ENCODE measurements around the gene MAP1LC3B.
"Not testable (repeated sequence)": the region's sequence is repeated elsewhere in the genome, so short reads cannot be mapped to it uniquely, and the experiment has no call there.

The MAP1LC3B gene

GRCh38 chr16:87367529-87367928 lies 24.6 kb upstream of the MAP1LC3B start:
- CTCF ChIA-PET = no interaction called here

GRCh38 chr16:87368029-87368770 lies 23.9 kb upstream of the MAP1LC3B start:
- H3K9me3 Mint-ChIP-seq = no peaks in the 10 kb centered on the region
- CTCF ChIA-PET = interaction anchor here (0.7 kb wide), 1 partner anchor 52 kb away, joined by 3 read pairs; no protein-coding TSS in a partner anchor
- DNase-seq = no peak
- H3K36me3 Mint-ChIP-seq = peaks cover 3% of the 10 kb centered on the region
- peaks cover 32% of the 10 kb centered on the region for H3K4me1 Mint-ChIP-seq
- H3K4me3 Mint-ChIP-seq = no peak overlapping the region
- no peak overlapping the region for H3K27ac Mint-ChIP-seq
- H3K27me3 Mint-ChIP-seq = no peaks in the 10 kb centered on the region

More at GRCh38 chr16:87367529-87367928, 24.6 kb upstream of the MAP1LC3B start:
- peaks cover 3% of the 10 kb centered on the region for H3K36me3 Mint-ChIP-seq
- no peak overlapping the region for H3K4me3 Mint-ChIP-seq
- no peak overlapping the region for H3K27ac Mint-ChIP-seq
- H3K4me1 Mint-ChIP-seq = peaks cover 32% of the 10 kb centered on the region
- no peaks in the 10 kb centered on the region for H3K9me3 Mint-ChIP-seq
- no peaks in the 10 kb centered on the region for H3K27me3 Mint-ChIP-seq
- no peak for DNase-seq

- no peak for DNase-seq
- H3K27me3 Mint-ChIP-seq = no peaks in the 10 kb centered on the region
- H3K4me3 Mint-ChIP-seq = no peak overlapping the region
- peaks cover 1% of the 10 kb centered on the region for H3K36me3 Mint-ChIP-seq
- CTCF ChIA-PET = interaction anchor here (0.7 kb wide), 1 partner anchor 53 kb away, joined by 3 read pairs; no protein-coding TSS in a partner anchor
- H3K4me1 Mint-ChIP-seq = peaks cover 29% of the 10 kb centered on the region
- H3K27ac Mint-ChIP-seq = no peak overlapping the region
- H3K9me3 Mint-ChIP-seq = no peaks in the 10 kb centered on the region
These were observed 22.9 kb upstream of the MAP1LC3B start for GRCh38 chr16:87369117-87369765.

GRCh38 chr16:87369796-87370719 lies 22.1 kb upstream of the MAP1LC3B start:
- H3K27ac Mint-ChIP-seq = no peak overlapping the region

GRCh38 chr16:87371261-87371866 lies 20.8 kb upstream of the MAP1LC3B start:
- Mint-ChIP-seq H3K4me3 (no peak overlapping the region), H3K9me3 (no peaks in the 10 kb centered on the region), H3K27ac (no peak overlapping the region), H3K36me3 (peaks cover 4% of the 10 kb centered on the region), H3K27me3 (no peaks in the 10 kb centered on the region), H3K4me1 (peaks cover 20% of the 10 kb centered on the region)
- CTCF ChIA-PET = no interaction called here
- DNase-seq = no peak

More at GRCh38 chr16:87369796-87370719, 22.1 kb upstream of the MAP1LC3B start:
- no peak overlapping the region for H3K4me3 Mint-ChIP-seq
- no peaks in the 10 kb centered on the region for H3K27me3 Mint-ChIP-seq
- DNase-seq = no peak
- no peaks in the 10 kb centered on the region for H3K9me3 Mint-ChIP-seq
- CTCF ChIA-PET = interaction anchor here (0.7 kb wide), 1 partner anchor 266 kb away, joined by 4 read pairs; no protein-coding TSS in a partner anchor
- H3K36me3 Mint-ChIP-seq = no peaks in the 10 kb centered on the region
- peaks cover 21% of the 10 kb centered on the region for H3K4me1 Mint-ChIP-seq

GRCh38 chr16:87372305-87372704 lies 19.8 kb upstream of the MAP1LC3B start:
- Mint-ChIP-seq H3K27ac (no peak overlapping the region), H3K27me3 (no peaks in the 10 kb centered on the region), H3K36me3 (peaks cover 10% of the 10 kb centered on the region), H3K9me3 (no peaks in the 10 kb centered on the region), H3K4me1 (peaks cover 17% of the 10 kb centered on the region), H3K4me3 (no peak overlapping the region)
- CTCF ChIA-PET = no interaction called here
- no peak for DNase-seq

- no peak overlapping the region for H3K4me3 Mint-ChIP-seq
- no peak overlapping the region for H3K27ac Mint-ChIP-seq
- no peaks in the 10 kb centered on the region for H3K9me3 Mint-ChIP-seq
- CTCF ChIA-PET = no interaction called here
- H3K36me3 Mint-ChIP-seq = peaks cover 18% of the 10 kb centered on the region
- no peaks in the 10 kb centered on the region for H3K27me3 Mint-ChIP-seq
- peaks cover 18% of the 10 kb centered on the region for H3K4me1 Mint-ChIP-seq
- no peak for DNase-seq
These were observed 17.8 kb upstream of the MAP1LC3B start for GRCh38 chr16:87374313-87374712.

GRCh38 chr16:87375426-87376135 lies 16.6 kb upstream of the MAP1LC3B start:
- CTCF ChIA-PET = no interaction called here
- Mint-ChIP-seq H3K27ac (peak overlapping the region; percentile 66), H3K4me3 (no peak overlapping the region), H3K36me3 (peaks cover 18% of the 10 kb centered on the region), H3K4me1 (peaks cover 21% of the 10 kb centered on the region), H3K9me3 (no peaks in the 10 kb centered on the region), H3K27me3 (no peaks in the 10 kb centered on the region)
- DNase-seq = no peak

- Mint-ChIP-seq H3K27me3 (no peaks in the 10 kb centered on the region), H3K4me1 (peaks cover 29% of the 10 kb centered on the region), H3K36me3 (peaks cover 24% of the 10 kb centered on the region), H3K4me3 (no peak overlapping the region), H3K9me3 (no peaks in the 10 kb centered on the region), H3K27ac (no peak overlapping the region)
- DNase-seq = no peak
- CTCF ChIA-PET = no interaction called here
These were observed 15.5 kb upstream of the MAP1LC3B start for GRCh38 chr16:87376660-87377059.

- H3K27ac Mint-ChIP-seq, H3K9me3 Mint-ChIP-seq, H3K27me3 Mint-ChIP-seq, CTCF ChIA-PET, DNase-seq, H3K4me3 Mint-ChIP-seq: not testable (repeated sequence)
- Mint-ChIP-seq H3K36me3 (peaks cover 26% of the 10 kb centered on the region), H3K4me1 (peaks cover 37% of the 10 kb centered on the region)
These were observed 12.8 kb upstream of the MAP1LC3B start for GRCh38 chr16:87379312-87379752.

GRCh38 chr16:87380403-87380802 lies 11.7 kb upstream of the MAP1LC3B start:
- DNase-seq = no peak
- Mint-ChIP-seq H3K4me3 (peak overlapping the region; percentile 65), H3K4me1 (peaks cover 46% of the 10 kb centered on the region), H3K27ac (peak overlapping the region; percentile 77), H3K9me3 (no peaks in the 10 kb centered on the region), H3K27me3 (peaks cover 4% of the 10 kb centered on the region), H3K36me3 (peaks cover 26% of the 10 kb centered on the region)
- CTCF ChIA-PET = no interaction called here

- no peak for DNase-seq
- H3K27me3 Mint-ChIP-seq = peaks cover 4% of the 10 kb centered on the region
- peaks cover 48% of the 10 kb centered on the region for H3K4me1 Mint-ChIP-seq
- peak overlapping the region; percentile 77 for H3K27ac Mint-ChIP-seq
- H3K36me3 Mint-ChIP-seq = peaks cover 23% of the 10 kb centered on the region
- H3K9me3 Mint-ChIP-seq = no peaks in the 10 kb centered on the region
- CTCF ChIA-PET = no interaction called here
- peak overlapping the region; percentile 65 for H3K4me3 Mint-ChIP-seq
These were observed 11.3 kb upstream of the MAP1LC3B start for GRCh38 chr16:87380881-87381280.

GRCh38 chr16:87382023-87382785 lies 9.9 kb upstream of the MAP1LC3B start:
- Mint-ChIP-seq H3K4me1 (peaks cover 56% of the 10 kb centered on the region), H3K4me3 (peak overlapping the region; percentile 82), H3K27ac (peak overlapping the region; percentile 91), H3K36me3 (peaks cover 16% of the 10 kb centered on the region), H3K9me3 (no peaks in the 10 kb centered on the region), H3K27me3 (peaks cover 4% of the 10 kb centered on the region)
- no peak for DNase-seq
- CTCF ChIA-PET = interaction anchor here (2.9 kb wide), 1 partner anchor 13 kb away, joined by 17 read pairs; no protein-coding TSS in a partner anchor

Data from activated naive CD4-positive, alpha-beta T cell treated with anti-CD3 and anti-CD28 coated beads, Interleukin-2, amount 10 ng/mL, durations not matched to agents 7 days and 5 days (primary cell).